GM19239 (cell line): ENCODE measurements around the gene DNAJC7.

Source experiments
- DNase-seq: peaks from one replicate; pipeline ENCODE4 v3.0.0; 2011; ENCODE audit warnings: low spot score; ENCODE audit not compliant: insufficient read length
- FAIRE-seq: peaks from 2 replicates; lab custom pipeline; 2011; peaks lifted over from hg19 to GRCh38; lab: Jason Lieb, UNC

Gene DNAJC7

GRCh38 chr17:41982026-41982760, 35.0 kb downstream of the DNAJC7 start:
- DNase-seq, result no peak
- FAIRE-seq, result no peak

DNA sequence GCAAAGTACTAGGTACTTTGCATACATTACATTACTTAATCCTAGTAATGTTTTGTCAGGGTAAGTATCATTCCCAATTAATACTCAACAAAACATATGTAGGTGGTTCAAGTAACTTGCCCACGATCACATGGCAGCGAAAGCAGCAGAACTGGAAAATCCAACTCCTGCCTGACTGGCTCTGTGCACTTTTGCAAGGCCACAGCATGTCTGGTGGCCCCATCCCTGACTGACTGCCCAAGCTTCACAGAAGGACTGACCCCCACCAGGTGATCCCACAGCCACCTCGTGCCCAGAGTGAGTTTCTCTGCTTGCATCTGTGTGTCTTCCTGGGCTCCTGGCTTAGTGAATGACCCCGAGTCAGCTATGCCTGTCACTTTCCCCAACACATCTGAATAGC, 39.2 kb downstream of the DNAJC7 start:
- DNase-seq (no peak), FAIRE-seq (no peak)

GRCh38 chr17:41976142-41976768, 41.0 kb downstream of the DNAJC7 start:
- DNase-seq, result no peak
- FAIRE-seq, result no peak

DNA sequence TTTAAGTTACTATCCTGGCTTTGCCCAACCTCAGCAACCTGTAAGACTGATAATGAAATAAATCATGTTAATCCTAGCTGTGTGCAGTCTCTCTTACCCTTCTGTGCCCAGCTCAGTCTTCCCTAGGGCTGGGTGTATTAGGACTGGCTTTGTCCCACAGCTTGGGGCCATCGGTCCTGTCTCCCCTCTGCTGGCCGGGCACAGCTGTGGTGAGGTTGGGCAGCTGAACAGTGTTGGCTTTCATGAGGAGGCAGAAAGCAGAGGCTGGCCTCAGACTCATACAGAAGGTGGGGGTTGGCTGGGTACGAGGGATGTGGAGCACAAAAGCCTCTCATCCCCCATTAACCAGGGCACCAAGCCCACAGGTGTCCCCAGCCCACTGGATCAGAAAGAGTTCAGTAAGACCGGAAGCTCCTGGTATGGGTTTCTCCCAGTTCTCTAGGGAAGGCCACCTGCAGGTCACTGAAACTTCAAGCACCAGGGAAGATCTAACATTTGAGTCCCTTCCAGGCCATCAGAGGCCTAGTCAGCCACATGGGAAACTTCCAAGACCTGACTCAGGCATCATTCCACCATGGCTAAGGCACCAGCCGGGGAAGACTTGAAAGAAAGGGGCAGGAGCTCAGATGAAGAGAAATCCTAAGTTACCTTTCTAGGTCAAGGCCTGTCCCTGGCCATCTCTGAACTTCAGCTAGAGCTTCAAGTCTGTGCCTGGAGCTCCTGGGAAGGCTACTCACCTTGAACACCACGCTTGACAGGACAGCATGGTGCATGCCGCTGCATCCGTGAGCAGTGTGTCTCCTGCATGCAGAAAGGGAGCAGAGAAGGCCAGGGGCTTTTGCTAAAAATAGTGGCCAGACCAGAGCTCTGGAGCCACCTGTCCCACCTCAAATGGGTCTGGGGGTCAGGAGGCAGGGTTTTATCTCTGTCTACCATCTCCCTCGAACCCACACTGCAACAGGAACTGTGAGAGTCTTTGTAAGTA, 41.8 kb downstream of the DNAJC7 start:
- no peak for FAIRE-seq
- DNase-seq, result no peak

- DNase-seq (no peak), FAIRE-seq (no peak)
These were observed 42.6 kb downstream of the DNAJC7 start for GRCh38 chr17:41974658-41975057.

DNA sequence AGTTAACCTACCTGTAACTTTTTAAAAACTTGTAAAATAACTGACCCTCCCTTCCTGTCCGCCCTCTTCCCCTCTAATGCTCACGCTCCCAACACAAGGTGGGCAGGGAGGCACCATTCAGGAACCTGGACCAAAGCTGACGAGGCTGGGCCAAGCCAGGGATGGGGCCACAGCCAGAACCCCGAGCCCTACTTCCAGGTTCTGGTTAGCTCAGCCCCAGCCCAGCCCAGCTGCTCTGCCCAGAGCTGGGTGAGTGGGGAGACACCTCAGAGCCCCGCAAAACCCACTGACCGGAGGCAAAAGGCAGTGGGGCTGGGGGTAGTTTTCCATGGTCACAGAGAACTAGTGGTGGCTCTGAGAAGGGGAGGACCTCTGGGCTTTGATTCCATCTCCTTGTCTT, 43.2 kb downstream of the DNAJC7 start:
- FAIRE-seq (no peak), DNase-seq (no peak)

- no peak for FAIRE-seq
- DNase-seq, result no peak
These were observed 43.8 kb downstream of the DNAJC7 start for GRCh38 chr17:41973408-41973811.

- no peak for DNase-seq
- no peak for FAIRE-seq
These were observed 44.5 kb downstream of the DNAJC7 start for GRCh38 chr17:41972571-41973407.

- FAIRE-seq (no peak), DNase-seq (no peak)
These were observed 45.3 kb downstream of the DNAJC7 start for GRCh38 chr17:41971721-41972523.

GRCh38 chr17:41970901-41971331, 46.3 kb downstream of the DNAJC7 start:
- DNase-seq (no peak), FAIRE-seq (no peak)

DNA sequence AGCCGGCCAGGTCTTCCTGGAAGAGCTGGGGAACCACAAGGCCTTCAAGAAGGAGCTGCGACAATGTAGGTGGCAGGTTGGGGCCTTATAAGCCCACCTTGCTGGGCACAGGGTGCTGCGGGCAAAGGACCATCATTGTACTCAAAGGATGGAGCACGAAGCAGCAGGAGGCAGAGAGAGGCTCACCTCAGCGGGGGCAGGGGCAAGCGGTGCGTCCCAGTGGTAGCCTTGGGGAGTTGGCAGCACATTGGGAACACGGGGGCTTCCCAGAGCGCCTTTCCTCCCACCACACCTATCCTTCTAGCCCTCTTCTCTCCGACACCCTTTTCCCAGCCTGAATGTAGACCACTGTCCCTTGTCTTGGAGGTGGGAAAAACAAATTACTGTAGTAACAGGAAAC, 48.6 kb downstream of the DNAJC7 start:
- no peak for DNase-seq
- FAIRE-seq, result no peak

DNA sequence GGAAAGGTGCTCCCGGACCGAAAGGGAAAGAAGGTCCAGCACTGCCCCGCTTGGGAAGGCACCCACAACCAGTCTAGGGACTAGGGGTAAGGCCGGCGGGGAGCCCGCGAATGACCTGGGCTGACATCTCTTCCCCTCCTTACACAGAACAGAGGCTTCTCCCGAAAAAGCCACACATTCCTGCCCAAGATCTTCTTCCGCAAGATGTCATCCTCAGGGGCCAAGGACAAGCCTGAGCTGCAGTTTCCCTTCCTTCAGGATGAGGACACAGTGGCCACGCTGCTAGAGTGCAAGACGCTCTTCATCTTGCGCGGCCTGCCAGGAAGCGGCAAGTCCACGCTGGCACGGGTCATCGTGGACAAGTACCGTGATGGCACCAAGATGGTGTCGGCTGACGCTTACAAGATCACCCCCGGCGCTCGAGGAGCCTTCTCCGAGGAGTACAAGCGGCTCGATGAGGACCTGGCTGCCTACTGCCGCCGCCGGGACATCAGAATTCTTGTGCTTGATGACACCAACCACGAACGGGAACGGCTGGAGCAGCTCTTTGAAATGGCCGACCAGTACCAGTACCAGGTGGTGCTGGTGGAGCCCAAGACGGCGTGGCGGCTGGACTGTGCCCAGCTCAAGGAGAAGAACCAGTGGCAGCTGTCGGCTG, 49.2 kb downstream of the DNAJC7 start:
- FAIRE-seq, result no peak
- no peak for DNase-seq

GRCh38 chr17:41967141-41967920, 49.9 kb downstream of the DNAJC7 start:
- FAIRE-seq (peak; percentile 45), DNase-seq (peak; percentile 23)

- peak; percentile 68 for FAIRE-seq
- peak; percentile 88 for DNase-seq
These were observed 50.6 kb downstream of the DNAJC7 start, which contains the start of gene CNP for GRCh38 chr17:41966463-41967140. Gene CNP, plus strand, starts transcription at chr17:41966795. Its CDS starts 90 bp downstream, at chr17:41966885.

GRCh38 chr17:41965694-41966462, 51.4 kb downstream of the DNAJC7 start:
- DNase-seq, result peak; percentile 62
- FAIRE-seq, result peak; percentile 94

DNA sequence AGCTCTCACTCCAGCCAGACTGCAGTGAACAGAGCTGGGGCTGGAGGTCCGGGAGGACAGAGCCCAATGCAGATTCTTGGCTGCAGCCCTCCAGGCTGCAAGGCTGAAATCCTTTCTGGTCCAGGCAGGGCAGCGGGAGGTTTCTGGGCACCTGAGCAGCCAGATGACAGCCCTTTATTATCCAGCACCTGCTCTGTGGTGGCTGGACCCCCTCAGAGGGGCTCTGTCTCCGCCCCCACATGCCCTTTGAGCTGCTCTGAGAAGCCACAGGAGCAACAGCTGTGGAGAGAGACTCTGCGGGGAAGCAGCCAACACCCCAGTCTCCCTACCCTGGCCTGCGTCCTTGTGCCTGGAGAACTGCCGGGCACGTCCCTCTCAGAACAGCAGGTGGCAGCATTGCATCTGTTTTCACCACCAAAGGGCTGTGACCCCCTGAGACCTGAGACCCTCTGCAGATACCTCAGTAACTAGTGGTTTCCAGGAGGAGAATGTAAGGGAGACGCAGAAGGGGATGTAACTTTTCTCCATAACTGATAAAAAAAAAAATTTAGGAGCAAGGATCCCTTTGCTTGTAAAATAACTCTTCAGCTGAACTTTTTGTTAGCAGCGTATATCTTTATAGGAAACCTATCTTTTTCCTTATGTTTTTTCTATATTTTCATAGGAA, 54.3 kb downstream of the DNAJC7 start:
- FAIRE-seq (peak; percentile 83), DNase-seq (peak; percentile 80)
